B cell (primary cell): ENCODE measurements around the gene TNPO1. TPM values are rescaled to one million over a fixed set of nuclear protein-coding genes. Genes with fewer than 3 reads are reported as not detected.
A peak's percentile ranks its signal among the peaks of the same experiment; 100 is the strongest.

Source experiments
- ATAC-seq: fragments of 200-7000 bp; cut with Tn5 transposase; one replicate; pipeline ENCODE4 v1.10.0; 2021; ENCODE audit warnings: low read depth, mild to moderate bottlenecking, moderate number of reproducible peaks, moderate library complexity
- CTCF ChIA-PET: fragments of 350-600 bp; sonication (Branson Sonifier 250); formaldehyde crosslinking; loops from one replicate; lab custom pipeline; 2021; ENCODE audit warnings: antibody characterized with exemption, inconsistent platforms; lab: Charles Lee
- POLR2A ChIA-PET: fragments of 350-600 bp; sonication (Branson Sonifier 250); formaldehyde crosslinking; loops from one replicate; lab custom pipeline; 2021; ENCODE audit warnings: antibody characterized with exemption; lab: Charles Lee
- DNase-seq: peaks from one replicate; pipeline ENCODE4 v3.0.0; 2013
- H2AFZ ChIP-seq: 2 replicates; pipeline ENCODE4 v1.6.1; 2012; ENCODE audit warnings: mild to moderate bottlenecking, low read depth, low read length; ENCODE audit not compliant: insufficient read depth, poor library complexity, severe bottlenecking
- H3K27ac ChIP-seq, 2 donors: 1 replicate in 1 of 2; 2 replicates in 1 of 2; pipeline ENCODE4 v1.5.1; 2012 to 2013; ENCODE audit warnings: low read length in 2 of 2, mild to moderate bottlenecking in 2 of 2, moderate library complexity in 1 of 2
- H3K27me3 ChIP-seq, 4 experiments: fragments of 200-600 bp in 1 of 4; sonication (generic) in 1 of 4; replicated peaks in 1 of 4; 1 replicate in 2 of 4; 2 replicates in 2 of 4; pipeline versions ENCODE4 v1.6.1 to v1.7.0; 2013 to 2016; ENCODE audit warnings: low read length in 3 of 4, mild to moderate bottlenecking in 2 of 4, mixed read lengths in 1 of 4, moderate library complexity in 1 of 4; ENCODE audit not compliant: insufficient read depth in 4 of 4, control insufficient read depth in 3 of 4; ENCODE audit errors: control extremely low read depth in 1 of 4
- H3K36me3 ChIP-seq, 2 experiments: replicated peaks in 1 of 2; 1 replicate in 1 of 2; 2 replicates in 1 of 2; pipeline versions ENCODE4 v1.6.1 to v1.7.1; 2013; ENCODE audit warnings: low read length in 1 of 2; ENCODE audit not compliant: insufficient read depth in 2 of 2, control insufficient read depth in 1 of 2; ENCODE audit errors: control extremely low read depth in 1 of 2, extremely low read depth in 1 of 2
- H3K4me1 ChIP-seq, 2 donors: fragments of 200-600 bp in 1 of 2; sonication (generic) in 1 of 2; 1 replicate in 1 of 2; 2 replicates in 1 of 2; pipeline versions ENCODE4 v1.5.1 to v1.6.1; 2013 to 2017; ENCODE audit warnings: low read length in 2 of 2; ENCODE audit not compliant: control insufficient read depth in 2 of 2, insufficient read depth in 2 of 2
- H3K4me2 ChIP-seq: replicated peaks from 2 replicates; pipeline ENCODE3; 2012; ENCODE audit warnings: mild to moderate bottlenecking, low read depth, low read length; ENCODE audit not compliant: poor library complexity, severe bottlenecking
- H3K4me3 ChIP-seq, 5 experiments: fragments of 200-600 bp in 1 of 5; sonication (generic) in 1 of 5; 1 replicate in 3 of 5; 2 replicates in 2 of 5; pipeline versions ENCODE4 v1.5.1 to v1.7.0; 2011 to 2016; ENCODE audit warnings: low read length in 4 of 5, mild to moderate bottlenecking in 4 of 5, low read depth in 2 of 5, control low read depth in 1 of 5, moderate library complexity in 1 of 5; ENCODE audit not compliant: insufficient read depth in 1 of 5; ENCODE audit errors: control extremely low read depth in 1 of 5, extremely low read depth in 1 of 5
- H3K79me2 ChIP-seq: fragments of 200-600 bp; sonication (generic); one replicate; pipeline ENCODE4 v1.6.0; 2016; ENCODE audit warnings: low read length; ENCODE audit not compliant: control insufficient read depth, insufficient read depth
- H3K9ac ChIP-seq: fragments of 200-600 bp; sonication (generic); 2 replicates; pipeline ENCODE4 v1.6.1; 2017; ENCODE audit warnings: mild to moderate bottlenecking, low read length, moderate library complexity
- H3K9me3 ChIP-seq, 3 donors: one replicate each; pipeline versions ENCODE4 v1.6.1 to v1.7.1; 2013; ENCODE audit warnings: low read length in 2 of 3; ENCODE audit not compliant: control insufficient read depth in 2 of 3, insufficient read depth in 1 of 3; ENCODE audit errors: control extremely low read depth in 1 of 3
- H4K20me1 ChIP-seq: 2 replicates; pipeline ENCODE4 v1.6.0; 2012; ENCODE audit warnings: mild to moderate bottlenecking, low read length; ENCODE audit not compliant: insufficient read depth, control insufficient read depth, poor library complexity, severe bottlenecking
- H3K27ac Mint-ChIP-seq: one replicate; pipeline ENCODE4 v1.8.0; 2021; ENCODE audit warnings: mixed read lengths
- H3K27me3 Mint-ChIP-seq: one replicate; pipeline ENCODE4 v1.8.0; 2021; ENCODE audit warnings: mixed read lengths
- H3K4me1 Mint-ChIP-seq: one replicate; pipeline ENCODE4 v1.8.0; 2021; ENCODE audit warnings: mixed read lengths
- H3K4me3 Mint-ChIP-seq: one replicate; pipeline ENCODE4 v1.8.0; 2021; ENCODE audit warnings: mixed read lengths
- H3K9me3 Mint-ChIP-seq: one replicate; pipeline ENCODE4 v1.8.0; 2022; ENCODE audit warnings: mixed read lengths; ENCODE audit not compliant: insufficient read depth
- CTCF ChIP-seq: fragments of 200-600 bp; IDR thresholded peaks from one replicate; pipeline ENCODE4 v1.8.0; 2022; ENCODE audit warnings: antibody characterized with exemption, mild to moderate bottlenecking
- EZH2 ChIP-seq: IDR thresholded peaks from 2 replicates; pipeline ENCODE4 v1.6.1; 2012; ENCODE audit warnings: borderline replicate concordance, low read depth, mild to moderate bottlenecking, moderate library complexity, low read length; ENCODE audit not compliant: insufficient read depth, poor library complexity, severe bottlenecking
- WGBS: methylation state at CpG from one replicate; pipeline ENCODE4 v1.1.5; 2013; ENCODE audit warnings: missing lambda C conversion rate; ENCODE audit not compliant: insufficient coverage; 5-methylcytosine and 5-hydroxymethylcytosine counted together
- intact Hi-C: fragments of 100-400 bp; cut with micrococcal nuclease; formaldehyde crosslinking; loops from one replicate; pipeline ENCODE4 v1.10.0; 2022
- polyA minus RNA-seq: library from RNA; depleted of rRNA, polyadenylated mRNA; stranded (reverse); fragments of >200 nt; gene quantifications from 2 replicates; pipeline ENCODE4 v1.2.3, GENCODE V29; 2012
- polyA plus RNA-seq: library from polyadenylated mRNA; depleted of rRNA; stranded (reverse); fragments of >200 nt; gene quantifications from 2 replicates; pipeline ENCODE4 v1.2.3, GENCODE V29; 2012
- total RNA-seq, 2 donors: library from RNA; stranded (reverse); fragments of 120-200 nt in 1 of 2; gene quantifications; 1 replicate in 1 of 2; 2 replicates in 1 of 2; pipeline versions ENCODE4 v1.2.3 to v1.2.4, GENCODE V29; 2013 to 2022

TNPO1 gene
- total RNA-seq (102 and 107 TPM in 2 replicates), polyA plus RNA-seq (6.4 and 18.9 TPM in 2 replicates), polyA minus RNA-seq (39.3 and 47.9 TPM in 2 replicates)
- total RNA-seq (2013) = 78.9 TPM

- TF ChIP-seq EZH2 (no peak), CTCF (no peak)
- H3K36me3 ChIP-seq = no peaks in the 10 kb centered on the region
- peak within 1 kb of the TSS; percentile 81 to 89 (median 82) for H3K4me3 ChIP-seq
- peaks cover 0 to 8% (median 0%) of the 10 kb centered on the region in 4 experiments for H3K27me3 ChIP-seq
- H3K4me1 ChIP-seq = peaks cover 17 to 20% of the 10 kb centered on the region in 2 donors
- Mint-ChIP-seq H3K4me1 (peaks cover 23% of the 10 kb centered on the region), H3K27ac (peak within 1 kb of the TSS; percentile 94), H3K27me3 (peaks cover 14% of the 10 kb centered on the region), H3K9me3 (no peaks in the 10 kb centered on the region), H3K4me3 (peak within 1 kb of the TSS; percentile 92)
- peak within 1 kb of the TSS; percentile 98 for H3K9ac ChIP-seq
- CTCF ChIA-PET = interaction anchor here (0.7 to 5.4 kb wide), 5 partner anchors 10 to 206 kb away, joined by 3 to 64 read pairs (median 4); no protein-coding TSS in a partner anchor
- H3K4me2 ChIP-seq = peak within 1 kb of the TSS; percentile 92
- H4K20me1 ChIP-seq = no peaks in the 10 kb centered on the region
- ATAC-seq (peak; percentile 79), DNase-seq (peak; percentile 94)
- H3K27ac ChIP-seq = peak within 1 kb of the TSS; percentile 91 to 99
- H3K79me2 ChIP-seq = peaks cover 30% of the 10 kb centered on the region
- no peaks in the 10 kb centered on the region for H3K9me3 ChIP-seq
- intact Hi-C loops = loop anchor here (1.0 to 10.0 kb wide), 8 partner anchors 32 to 1948 kb away; partner anchors contain the start of genes BDP1, ENC1, GFM2 and MRPS27
- peak within 1 kb of the TSS; percentile 97 for H2AFZ ChIP-seq
- 1% methylated on average over 93 of the region's 93 CpGs for WGBS
- POLR2A ChIA-PET = interaction anchor here (0.8 to 2.0 kb wide), 2 partner anchors 26 to 32 kb away, joined by 3 to 14 read pairs; no protein-coding TSS in a partner anchor
Observed at GRCh38 chr5:72816284-72817075, at the start of gene TNPO1. TNPO1 (plus strand) TSS chr5:72816661; CDS start chr5:72816738, 77 bp downstream.
